ENCODE data around the gene GRIK3.

The GRIK3 gene

GRCh38 chr1:37078866-37079265, 44.6 kb upstream of the GRIK3 start:
- Histone ChIP-seq H3K4me3 (replicated peaks; ENCODE audit: insufficient read depth, low read length) (no peak overlapping the region), H3K27ac (replicated peaks) (no peak overlapping the region), H3K27me3 (ENCODE audit: insufficient read depth, poor library complexity, severe bottlenecking) (no peaks in the 10 kb centered on the region)
- DNase-seq (ENCODE audit: low read depth in 1 of 2, low spot score in 1 of 2), result no peak
- TF ChIP-seq SPI1 (IDR thresholded peaks at IDR 0.05; ENCODE audit: borderline replicate concordance, low read depth) (no peak), POLR2AphosphoS5 (IDR thresholded peaks at IDR 0.05; ENCODE audit: low read depth) (no peak), GABPA (IDR thresholded peaks at IDR 0.05; ENCODE audit: low read depth) (no peak)
- TF ChIP-seq, protein P1, sequence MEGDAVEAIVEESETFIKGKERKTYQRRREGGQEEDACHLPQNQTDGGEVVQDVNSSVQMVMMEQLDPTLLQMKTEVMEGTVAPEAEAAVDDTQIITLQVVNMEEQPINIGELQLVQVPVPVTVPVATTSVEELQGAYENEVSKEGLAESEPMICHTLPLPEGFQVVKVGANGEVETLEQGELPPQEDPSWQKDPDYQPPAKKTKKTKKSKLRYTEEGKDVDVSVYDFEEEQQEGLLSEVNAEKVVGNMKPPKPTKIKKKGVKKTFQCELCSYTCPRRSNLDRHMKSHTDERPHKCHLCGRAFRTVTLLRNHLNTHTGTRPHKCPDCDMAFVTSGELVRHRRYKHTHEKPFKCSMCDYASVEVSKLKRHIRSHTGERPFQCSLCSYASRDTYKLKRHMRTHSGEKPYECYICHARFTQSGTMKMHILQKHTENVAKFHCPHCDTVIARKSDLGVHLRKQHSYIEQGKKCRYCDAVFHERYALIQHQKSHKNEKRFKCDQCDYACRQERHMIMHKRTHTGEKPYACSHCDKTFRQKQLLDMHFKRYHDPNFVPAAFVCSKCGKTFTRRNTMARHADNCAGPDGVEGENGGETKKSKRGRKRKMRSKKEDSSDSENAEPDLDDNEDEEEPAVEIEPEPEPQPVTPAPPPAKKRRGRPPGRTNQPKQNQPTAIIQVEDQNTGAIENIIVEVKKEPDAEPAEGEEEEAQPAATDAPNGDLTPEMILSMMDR (IDR thresholded peaks at IDR 0.05; ENCODE audit: insufficient read depth, low read length), result no peak

DNA sequence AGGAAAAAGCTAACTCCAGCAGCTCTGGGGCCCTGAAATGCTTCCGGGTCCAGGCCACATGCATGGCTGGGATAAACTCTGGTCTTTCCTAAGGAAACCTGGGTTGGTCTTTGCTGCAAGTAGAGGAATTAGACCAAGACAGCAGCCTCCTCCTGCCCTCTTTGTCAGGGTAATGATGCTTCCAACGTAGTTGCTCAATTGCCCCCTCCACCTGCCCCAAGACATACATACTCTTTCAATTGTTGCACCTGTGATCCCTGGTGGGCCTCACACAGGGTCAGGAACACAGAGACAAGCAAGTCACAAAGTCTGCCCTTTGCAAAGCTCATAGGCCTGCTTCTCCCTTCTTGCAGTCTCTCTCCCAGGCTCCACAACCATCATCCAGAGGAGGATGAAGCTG, 41.9 kb upstream of the GRIK3 start:
- H3K27me3 ChIP-seq (ENCODE audit: insufficient read depth, poor library complexity, severe bottlenecking), result no peaks in the 10 kb centered on the region
- DNase-seq (ENCODE audit: low read depth in 1 of 2, low spot score in 1 of 2), result no peak
- H3K4me3 ChIP-seq (replicated peaks; ENCODE audit: insufficient read depth, low read length), result no peak overlapping the region
- H3K27ac ChIP-seq (replicated peaks), result no peak overlapping the region
- no peak for TF ChIP-seq REST (IDR thresholded peaks at IDR 0.05; ENCODE audit: insufficient replicate concordance, low read depth)
- no peak for TF ChIP-seq POLR2AphosphoS5 (IDR thresholded peaks at IDR 0.05; ENCODE audit: low read depth)
- TF ChIP-seq, protein P1 (IDR thresholded peaks at IDR 0.05; ENCODE audit: insufficient read depth, low read length), result no peak
- no peak for TF ChIP-seq SPI1 (IDR thresholded peaks at IDR 0.05; ENCODE audit: borderline replicate concordance, low read depth)
- TF ChIP-seq GABPA (IDR thresholded peaks at IDR 0.05; ENCODE audit: low read depth), result no peak

DNA sequence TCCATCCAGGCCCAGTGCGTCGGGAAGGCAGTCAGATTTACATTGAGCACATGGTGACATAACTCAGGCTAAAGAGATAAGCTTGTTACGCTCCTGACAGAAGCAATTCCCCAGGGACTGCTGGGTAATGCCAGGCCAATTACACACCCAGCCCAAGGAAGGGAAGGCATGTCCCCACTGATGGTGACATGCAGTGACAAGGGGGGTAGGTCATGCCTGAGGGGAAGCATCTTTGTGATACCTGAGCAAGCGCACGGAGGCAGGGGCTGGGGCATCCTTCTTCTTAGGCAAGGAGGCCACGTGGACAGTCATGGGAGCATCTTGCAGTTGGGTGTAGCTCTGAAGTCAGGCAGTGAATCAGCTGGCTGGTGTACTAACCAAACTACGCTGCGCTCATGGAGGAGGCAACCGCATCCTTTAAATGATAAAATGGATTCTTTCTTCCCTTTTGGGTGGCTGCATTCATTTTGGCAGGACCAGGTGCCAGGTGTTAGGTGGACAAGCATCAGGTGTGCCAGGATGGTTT, 39.6 kb upstream of the GRIK3 start:
- Histone ChIP-seq H3K27ac (replicated peaks) (no peak overlapping the region), H3K27me3 (ENCODE audit: insufficient read depth, poor library complexity, severe bottlenecking) (no peaks in the 10 kb centered on the region), H3K4me3 (replicated peaks; ENCODE audit: insufficient read depth, low read length) (no peak overlapping the region)
- TF ChIP-seq, protein P1 (IDR thresholded peaks at IDR 0.05; ENCODE audit: insufficient read depth, low read length), result no peak
- no peak for TF ChIP-seq REST (IDR thresholded peaks at IDR 0.05; ENCODE audit: insufficient replicate concordance, low read depth)
- TF ChIP-seq GABPA (IDR thresholded peaks at IDR 0.05; ENCODE audit: low read depth), result no peak
- TF ChIP-seq POLR2AphosphoS5 (IDR thresholded peaks at IDR 0.05; ENCODE audit: low read depth), result no peak
- no peak for TF ChIP-seq SPI1 (IDR thresholded peaks at IDR 0.05; ENCODE audit: borderline replicate concordance, low read depth)
- DNase-seq (ENCODE audit: low read depth in 1 of 2, low spot score in 1 of 2), result no peak
